GM18907 (cell line): Measurements from ENCODE around the gene DMAC2.
"Not testable (repeated sequence)": the region's sequence is repeated elsewhere in the genome, so short reads cannot be mapped to it uniquely, and the experiment has no call there.

Experiments
- ATAC-seq: cut with Tn5 transposase; IDR thresholded peaks from one replicate; pipeline ENCODE4 v1.9.1; 2021; ENCODE audit warnings: mild to moderate bottlenecking, moderate library complexity; ENCODE audit not compliant: unreplicated experiment

The DMAC2 gene

DNA sequence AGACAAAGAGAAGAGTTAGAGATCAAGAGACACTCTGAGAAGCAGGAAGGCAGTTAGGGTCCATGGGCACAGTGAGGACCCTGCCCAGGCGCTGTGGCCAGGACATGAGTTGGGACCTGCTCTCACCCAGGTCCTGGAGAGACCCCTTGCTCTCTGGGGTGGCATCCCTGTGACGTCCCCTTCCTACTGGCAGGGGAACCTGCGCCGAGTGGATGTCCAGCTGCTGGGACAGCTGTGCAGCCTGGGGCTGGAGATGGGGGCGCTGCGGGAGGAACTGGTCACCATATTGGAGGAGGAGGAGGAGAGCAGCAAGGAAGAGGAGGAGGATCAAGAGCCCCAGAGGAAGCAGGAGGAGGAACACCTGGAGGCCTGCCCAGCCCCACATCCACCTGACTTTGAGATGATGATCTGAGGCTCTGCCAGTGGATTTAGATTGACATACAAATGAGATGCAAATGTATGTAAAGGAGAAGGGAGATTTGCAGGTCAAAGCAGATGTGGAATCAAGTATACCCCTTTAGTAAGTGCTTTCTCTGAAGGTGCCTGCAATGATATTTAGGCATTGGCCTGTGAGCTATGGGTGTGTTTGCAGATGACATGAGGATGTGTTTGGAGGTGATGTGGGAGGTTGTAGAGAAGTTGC lies 4.2 kb upstream of the DMAC2 start:
- ATAC-seq = no peak

DNA sequence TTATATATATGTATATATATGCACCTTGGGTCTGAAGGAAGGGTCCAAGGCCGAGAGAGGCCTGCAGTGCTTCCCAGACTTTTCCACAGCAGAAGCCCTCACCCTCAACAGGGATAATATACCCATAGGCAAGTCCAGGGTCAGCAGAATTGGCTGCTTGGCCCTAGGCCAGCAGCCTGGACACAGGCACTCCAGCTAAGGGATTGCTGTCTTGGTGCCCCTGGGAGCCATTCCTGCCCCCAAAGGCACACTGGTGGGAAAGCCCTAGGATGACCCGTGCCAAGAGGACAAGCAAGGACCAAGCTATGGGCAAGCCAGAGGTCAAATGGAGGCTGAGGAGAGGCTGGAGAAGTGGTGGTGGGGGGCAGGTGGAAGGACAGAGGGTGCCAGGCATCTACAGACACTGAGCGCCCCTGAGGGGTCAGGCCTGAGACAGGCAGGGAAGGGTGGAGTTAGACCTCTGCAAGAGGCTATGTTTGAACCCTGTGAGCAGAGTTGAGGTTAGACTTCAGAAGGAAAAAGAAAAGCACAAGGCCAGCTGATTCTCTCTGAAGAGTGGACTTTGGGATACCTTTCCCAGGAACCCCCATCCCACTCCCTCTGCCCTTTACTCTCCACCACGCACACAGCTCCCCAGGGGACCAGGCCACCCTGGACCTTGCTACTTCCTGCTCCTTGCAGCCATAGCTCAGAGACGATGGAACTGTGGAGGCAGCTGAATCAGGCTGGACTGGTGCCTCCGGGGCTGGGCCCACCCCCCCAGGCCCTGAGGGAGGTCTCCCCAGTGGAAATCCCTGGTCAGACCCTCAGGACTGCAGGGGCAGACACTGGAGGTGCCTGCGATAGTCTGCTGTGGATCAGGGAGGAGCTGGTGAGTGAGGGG lies 3.0 kb upstream of the DMAC2 start, which contains the start of gene ERICH4:
TSS of gene ERICH4 (plus strand) at position 684 of the 883 bp plus-strand sequence. CDS start at position 698, 14 bp downstream.
- ATAC-seq = no peak

DNA sequence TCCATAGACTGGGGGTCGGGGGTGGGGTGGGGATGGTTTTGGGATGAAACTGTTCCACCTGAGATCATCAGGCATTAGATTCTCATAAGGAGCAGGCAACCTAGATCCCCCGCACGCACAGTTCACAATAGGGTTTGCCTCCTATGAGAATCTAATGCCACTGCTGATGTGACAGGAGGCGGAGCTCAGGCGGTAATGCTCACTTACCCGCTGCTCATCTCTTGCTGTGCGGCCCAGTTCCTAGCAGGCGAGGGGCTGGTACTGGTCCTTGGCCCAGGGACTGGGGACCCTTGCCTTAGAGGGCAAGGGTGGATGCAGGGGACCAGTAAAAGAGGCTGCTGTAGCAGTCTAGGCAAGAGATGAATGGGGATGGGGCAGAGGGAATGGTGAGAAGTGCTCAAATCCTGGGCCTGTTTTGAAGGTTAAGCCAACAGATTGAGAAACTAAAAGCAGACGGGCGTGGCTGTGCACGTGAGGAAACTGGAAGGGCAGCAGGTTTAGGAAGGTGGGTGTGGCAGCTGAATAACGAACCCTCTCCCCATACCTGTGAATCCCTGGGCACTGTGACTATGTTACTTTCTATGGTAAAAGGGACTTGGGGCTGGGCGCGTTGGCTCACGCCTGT lies 1.7 kb upstream of the DMAC2 start:
- no peak for ATAC-seq

DNA sequence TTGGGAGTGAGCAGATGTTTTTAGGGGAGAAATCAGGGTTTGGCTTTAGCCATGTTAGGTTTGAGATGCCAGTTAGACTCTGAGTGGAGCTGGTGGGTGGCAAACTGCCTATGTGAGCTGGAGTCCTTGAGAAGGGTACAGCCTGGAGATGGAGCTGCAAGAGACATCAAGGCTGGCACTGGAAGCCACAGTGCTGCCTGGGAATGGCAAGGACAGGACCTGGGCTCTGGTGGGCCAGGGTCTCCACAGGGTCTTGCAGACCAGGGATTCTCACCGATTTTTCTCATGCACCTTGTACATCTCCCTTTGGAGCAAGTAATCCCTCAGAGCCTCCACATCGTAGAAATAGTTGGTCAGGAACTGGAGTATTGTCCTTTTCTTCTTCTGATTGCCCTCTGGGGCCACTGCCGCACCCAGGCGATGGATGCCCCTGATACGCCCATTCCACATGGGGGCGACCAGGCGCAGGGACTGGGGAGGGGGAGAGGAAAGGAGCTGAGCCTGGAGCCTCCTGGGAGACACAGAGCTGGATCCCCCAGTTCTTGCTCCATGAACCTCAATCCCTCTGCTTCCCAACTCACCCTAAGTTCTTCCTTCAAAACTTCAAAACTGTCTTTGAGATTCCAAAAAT lies 1.7 kb downstream of the DMAC2 start:
- no peak for ATAC-seq

DNA sequence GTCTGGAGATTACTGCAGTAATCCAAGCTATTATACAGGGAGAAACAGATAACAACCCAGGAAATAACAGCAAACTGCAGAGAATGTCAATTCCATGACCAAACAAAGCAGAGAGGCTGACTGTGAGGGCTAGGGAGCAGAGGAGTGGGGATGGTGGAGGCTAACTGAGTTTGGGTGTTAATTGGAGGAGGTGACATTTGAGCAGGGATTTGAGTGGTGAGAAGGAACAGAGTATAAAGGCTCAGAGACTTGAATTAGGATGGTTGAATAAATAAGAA lies 3.1 kb downstream of the DMAC2 start:
- ATAC-seq = no peak

DNA sequence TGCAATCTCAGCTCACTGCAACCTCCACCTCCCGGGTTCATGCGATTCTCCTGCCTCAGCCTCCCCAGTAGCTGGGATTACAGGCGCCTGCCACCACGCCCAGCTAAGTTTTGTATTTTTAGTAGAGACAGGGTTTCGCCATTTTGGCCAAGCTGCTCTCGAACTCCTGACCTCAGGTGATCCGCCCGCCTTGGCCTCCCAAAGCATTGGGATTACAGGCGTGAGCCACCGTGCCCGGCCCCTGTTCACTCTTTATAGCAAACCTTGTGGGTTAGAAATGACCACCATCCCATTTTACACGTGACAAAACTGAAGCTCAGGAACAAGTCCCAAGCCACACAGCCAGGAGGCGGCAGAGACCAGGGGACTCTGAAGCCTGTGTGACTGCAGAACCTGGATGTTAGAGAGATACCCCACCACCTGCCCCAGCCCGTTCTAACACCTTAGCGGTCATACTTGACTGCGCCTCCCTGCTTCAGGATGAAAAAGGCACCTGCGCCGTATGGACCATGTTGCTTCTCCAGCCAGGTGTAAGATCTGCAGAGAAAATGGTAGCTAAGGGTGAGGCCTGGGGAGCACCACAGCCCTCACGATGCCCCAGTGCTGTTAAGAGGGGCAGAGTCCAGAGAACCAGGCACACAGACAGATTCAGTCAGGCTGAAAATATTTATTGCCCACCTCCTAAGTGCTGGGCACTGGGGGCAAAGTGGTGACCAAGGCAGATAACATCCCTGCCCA lies 3.6 kb downstream of the DMAC2 start:
- ATAC-seq = no peak

DNA sequence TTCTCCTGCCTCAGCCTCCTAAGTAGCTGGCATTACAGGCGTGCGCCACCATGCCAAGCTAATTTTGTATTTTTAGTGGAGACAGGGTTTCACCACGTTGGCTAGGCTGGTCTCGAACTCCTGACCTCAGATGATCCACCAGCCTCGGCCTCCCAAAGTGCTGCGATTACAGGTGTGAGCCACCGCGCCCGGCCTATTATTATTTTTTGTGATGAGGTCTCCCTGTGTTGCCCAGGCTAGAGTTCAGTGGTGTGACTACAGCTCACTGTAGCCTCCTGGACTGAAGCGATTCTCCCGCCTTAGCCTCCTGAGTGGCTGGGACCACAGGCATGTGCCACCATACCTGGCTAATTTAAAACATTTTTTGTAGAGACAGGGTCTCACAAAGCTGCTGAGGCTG lies 4.3 kb downstream of the DMAC2 start:
- not testable (repeated sequence) for ATAC-seq

DNA sequence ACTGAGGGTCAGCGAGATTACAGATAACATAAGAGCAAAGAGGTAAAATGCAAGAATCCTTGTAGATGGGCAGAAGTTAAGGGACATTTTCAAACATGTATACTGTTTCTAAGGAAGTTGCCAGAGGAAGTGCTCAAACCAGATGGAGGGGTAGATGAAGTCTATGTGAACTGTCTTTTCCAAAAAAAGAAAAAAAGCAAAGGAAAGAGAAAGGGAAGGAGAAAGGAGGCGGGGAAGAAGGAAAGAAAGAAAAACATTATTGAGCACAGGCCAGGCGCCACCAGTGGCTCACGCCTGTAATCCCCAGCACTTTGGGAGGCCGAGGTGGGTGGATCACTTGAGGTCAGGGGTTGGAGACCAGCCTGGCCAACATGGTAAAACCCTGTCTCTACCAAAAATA lies 5.3 kb downstream of the DMAC2 start:
- ATAC-seq = no peak

DNA sequence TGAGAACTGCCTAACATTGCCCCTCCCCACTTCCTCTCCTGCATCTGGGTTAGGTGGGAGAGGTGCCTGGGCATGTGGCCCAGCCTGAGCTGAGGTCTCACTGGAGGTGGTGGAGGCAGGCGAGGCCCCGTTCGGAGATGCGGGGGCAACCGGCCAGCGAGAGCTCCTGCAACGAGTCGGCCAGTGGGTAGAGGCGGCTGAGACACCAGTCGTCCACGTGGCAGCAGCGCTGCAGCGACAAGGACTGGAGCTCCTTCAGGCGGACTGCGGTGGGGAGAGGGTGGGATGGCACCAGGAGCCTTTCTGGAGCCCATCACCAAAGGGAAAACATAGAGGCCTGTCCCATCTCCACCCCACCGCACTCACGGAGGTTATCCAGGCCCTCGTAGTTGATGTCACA lies 6.5 kb downstream of the DMAC2 start:
- no peak for ATAC-seq

DNA sequence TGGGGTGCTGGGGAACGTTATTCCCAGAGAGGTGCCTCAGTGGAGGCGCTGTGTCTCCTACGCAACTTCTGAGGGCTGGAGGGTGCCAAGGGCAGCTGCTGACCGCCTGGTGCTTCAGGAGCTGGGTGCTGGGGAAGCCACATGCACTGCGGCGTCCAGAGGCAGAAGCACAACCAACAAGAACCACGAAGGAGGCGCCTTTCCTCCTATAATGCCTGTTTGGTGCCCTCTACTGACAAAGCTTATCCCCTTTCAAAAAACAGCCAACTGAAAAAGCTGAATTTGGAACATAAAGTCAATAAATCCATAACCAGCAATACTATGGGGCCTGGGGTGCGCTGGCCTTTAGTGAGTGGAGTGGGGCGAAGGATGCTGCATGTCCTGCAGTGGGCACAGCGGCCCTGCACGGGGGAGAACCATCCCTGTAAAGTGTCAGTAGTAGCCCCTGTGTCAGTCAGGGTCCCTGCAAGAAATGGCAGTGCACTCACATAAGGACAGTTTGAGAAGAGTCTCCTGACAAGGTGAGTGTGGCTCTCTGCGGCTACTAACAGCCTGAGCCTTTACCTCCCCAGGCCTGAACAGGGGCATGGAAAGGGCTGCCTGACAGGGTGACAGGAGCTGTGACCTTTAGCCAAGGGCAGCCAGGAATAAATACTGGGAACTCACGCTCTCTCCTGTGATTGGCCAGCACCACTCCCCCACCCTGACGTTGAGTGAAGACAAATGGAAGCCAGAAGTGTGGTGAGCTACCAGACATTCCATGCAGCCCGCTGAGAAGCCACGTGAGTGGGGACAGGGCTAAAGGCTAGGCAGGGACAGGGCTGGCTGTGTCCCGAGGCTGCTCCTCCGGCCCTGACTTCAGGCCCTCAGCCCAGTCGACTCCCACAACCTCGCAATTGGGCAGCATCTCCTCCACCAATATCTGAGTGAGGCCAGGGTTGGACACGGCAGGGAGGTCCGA lies 8.0 kb downstream of the DMAC2 start:
- ATAC-seq = no peak

DNA sequence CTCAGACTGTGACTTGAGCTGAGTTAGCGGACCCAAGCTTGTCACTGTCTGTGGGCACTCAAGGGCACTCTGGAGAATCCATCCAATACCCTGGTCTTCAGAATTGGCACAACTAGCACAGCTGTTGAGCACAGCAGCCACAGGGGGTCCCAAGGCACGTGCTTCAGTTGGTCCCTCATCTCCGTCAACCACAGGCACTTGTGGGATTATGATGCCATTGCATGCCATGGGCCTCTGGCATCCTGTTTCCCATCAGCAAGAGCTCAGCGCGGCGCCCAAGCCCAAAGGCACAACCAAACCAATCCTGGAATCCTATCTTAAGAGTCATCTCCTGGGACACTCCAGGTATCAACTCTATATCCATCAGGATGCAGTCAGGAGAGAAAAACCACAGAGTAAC lies 8.8 kb downstream of the DMAC2 start:
- ATAC-seq = no peak

DNA sequence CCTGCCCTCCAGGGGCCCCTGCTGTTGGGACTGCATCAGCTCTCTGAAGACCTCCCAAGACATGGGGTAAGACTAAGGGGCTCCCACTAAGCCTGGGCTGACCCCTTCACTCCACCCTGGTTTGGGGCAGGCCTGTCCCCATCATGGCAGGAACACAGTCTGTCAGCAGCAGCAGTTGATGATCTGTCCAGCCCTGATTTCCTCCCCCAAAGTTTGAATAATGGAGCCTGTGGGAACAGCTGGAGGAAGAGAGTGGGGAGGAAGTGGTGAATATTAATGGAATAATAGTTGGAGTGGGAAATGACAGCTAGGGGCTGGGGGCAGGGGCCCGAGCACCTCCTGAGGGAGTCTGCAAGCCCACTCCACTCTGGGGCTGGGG lies 11.2 kb downstream of the DMAC2 start:
- no peak for ATAC-seq

DNA sequence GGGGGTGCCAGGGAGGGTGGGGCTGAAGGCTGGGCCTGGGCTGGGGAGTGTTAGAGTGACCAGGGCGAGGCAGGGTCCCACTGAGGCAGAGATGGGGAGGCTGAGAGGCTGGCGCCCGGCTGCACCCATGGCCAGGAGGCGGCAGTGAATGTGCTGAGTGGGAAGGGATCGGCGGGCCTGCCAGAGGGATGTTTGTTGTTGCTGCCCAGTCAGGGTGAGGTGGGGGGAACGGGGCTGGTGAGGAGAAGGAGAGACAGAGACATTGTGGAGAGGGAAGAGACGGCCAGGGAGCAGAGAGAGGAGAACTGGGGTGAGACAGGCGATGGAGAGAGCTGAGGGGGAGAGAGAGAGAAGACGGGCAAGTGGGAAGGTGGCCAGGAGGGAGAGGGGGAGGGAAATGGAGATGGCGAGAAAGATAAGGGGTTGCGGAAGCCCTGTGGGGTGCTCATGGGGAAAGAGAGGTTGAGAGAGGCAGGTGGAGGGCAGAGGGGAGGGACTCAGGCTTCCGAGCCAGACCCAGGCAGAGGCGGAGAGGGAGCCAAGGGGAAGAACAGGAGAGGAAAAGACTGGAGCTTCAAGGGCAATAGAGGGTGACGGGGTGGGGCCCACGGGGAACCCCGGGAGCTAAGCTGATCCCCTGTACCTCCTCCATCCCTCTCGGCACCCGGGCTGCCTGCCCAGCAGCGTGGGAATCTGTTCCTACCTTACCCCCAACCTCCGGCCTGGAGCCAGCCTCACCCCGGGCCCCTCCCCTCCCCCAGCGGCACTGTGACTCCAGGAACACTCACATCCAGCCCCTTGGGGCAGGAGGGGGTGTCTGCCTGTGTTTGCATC lies 11.8 kb downstream of the DMAC2 start:
- peak; percentile 2 for ATAC-seq

DNA sequence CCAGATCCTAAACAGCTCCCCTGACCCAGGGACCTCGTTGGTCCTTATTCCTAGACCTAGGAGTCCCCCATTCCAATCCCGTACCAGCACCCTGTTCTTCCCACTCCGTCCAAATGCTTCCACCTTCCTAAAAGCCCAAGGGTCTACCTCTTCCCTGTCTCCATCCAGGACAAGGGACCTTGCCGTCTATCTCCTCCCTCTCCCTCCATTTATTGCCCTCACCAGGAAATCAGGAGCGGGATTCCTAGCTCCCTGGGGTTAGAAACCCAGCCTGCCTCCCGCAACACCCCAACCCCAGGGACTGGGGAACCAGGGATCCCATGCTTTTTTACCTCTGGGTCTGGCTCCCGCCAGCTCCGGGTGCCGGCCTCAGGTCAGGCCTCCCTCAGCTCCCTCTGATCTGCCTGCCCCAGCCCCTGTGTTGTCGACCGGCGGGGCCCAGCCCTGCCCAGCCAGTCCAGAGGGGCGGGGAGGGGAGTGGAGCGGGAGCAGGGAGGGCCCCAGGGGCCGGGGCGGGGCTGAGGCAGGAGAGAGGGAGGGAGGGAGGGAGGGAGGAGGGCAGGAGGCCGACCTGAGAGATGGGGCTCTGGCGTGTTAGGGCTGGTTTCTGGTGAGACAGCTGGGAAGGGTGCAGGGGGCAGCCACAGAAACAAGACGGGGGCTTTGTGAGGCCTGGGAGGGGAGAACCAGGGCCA lies 12.6 kb downstream of the DMAC2 start, which contains the start of gene B3GNT8:
TSS of gene B3GNT8 (minus strand) at position 423 of the 695 bp plus-strand sequence. CDS start 596 bp downstream, outside the sequence.
- peak; percentile 36 for ATAC-seq

DNA sequence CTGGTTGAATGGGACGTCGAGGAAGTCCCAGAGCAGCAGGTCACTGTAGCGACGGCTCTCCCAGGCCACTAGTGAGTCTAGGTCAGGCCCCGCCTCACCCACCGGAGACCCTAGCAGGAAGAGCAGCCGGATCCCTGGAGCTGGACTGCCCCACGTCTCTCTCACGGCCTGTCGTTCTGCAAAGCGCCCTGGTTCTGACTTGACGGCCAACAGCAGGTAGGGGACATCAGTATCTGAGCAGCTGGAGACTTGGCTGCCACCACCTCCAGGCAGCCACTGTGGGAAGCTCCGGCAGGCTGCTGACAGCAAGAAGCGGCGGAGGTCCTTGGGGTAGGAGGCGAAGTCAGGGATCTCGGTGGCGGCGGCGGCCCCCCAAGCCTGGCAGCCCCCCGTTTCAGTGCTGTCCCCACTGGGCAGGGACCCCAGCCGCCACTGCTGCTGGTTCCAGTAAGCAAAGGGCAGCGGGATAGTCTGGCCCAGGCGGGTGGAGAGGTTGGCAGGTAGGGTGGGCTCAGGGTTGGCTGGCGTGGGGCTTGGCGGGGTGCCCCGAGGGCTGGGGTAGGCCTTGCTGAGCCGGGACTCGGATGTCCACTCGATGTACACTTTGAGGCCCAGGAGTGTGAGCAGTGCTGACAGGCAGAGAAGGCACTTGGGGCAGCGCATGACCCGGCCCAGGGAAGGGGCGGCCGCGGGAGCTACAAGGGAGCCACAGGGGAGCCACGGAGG lies 13.4 kb downstream of the DMAC2 start:
- no peak for ATAC-seq

DNA sequence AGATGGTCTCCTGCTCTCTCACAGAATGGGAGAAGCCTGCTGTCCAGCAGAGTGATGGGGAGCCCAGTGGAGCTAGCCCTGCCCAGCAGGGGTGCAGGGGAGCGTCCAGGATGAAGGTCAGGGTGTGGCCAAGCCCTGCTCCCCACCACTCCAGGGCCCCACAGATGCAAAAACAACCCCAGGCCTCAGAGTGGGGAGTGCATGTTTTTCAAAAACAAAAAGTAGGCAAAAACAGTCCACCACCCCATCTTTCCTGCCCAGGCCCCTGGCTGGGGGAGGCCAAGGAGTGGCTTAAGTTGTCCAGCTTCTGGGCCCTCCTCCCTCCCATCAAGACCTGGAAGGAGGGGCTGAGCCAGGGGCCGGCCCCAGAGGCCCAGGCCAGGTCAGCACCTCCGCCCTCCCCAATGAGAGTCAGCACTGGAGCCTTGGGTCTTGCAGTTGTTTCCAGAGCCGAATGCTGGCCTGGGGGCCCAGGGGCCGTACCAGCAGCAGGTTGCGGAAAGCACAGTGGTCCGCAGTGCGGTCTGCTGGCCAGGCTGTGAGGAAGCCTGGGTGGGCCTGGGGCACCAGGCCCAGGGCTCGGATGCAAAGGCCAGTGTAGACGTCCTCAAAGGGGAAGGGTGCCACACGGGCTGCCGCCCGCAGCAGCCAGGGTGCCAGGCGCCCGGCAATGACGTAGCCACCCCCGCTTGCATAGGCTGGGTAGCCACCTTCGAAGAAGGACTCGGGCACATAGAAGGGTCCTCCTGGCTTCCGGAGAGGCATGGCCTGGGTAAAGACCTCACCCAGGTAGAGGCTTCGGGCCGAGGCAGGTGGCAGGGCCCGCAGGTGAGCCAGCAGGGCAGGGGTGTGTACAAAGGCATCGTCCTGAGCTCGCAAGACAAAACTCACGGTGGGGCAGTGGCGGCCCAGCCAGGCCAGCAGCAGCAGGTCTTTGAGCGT lies 14.3 kb downstream of the DMAC2 start:
- no peak for ATAC-seq
